Measurements from ENCODE around the gene LRBA. TPM values are rescaled to one million over a fixed set of nuclear protein-coding genes. Genes with fewer than 3 reads are reported as not detected.

The LRBA gene
- total and polyA plus RNA-seq, 8 donors, result 7.3 to 156 (median 73.9) TPM

DNA sequence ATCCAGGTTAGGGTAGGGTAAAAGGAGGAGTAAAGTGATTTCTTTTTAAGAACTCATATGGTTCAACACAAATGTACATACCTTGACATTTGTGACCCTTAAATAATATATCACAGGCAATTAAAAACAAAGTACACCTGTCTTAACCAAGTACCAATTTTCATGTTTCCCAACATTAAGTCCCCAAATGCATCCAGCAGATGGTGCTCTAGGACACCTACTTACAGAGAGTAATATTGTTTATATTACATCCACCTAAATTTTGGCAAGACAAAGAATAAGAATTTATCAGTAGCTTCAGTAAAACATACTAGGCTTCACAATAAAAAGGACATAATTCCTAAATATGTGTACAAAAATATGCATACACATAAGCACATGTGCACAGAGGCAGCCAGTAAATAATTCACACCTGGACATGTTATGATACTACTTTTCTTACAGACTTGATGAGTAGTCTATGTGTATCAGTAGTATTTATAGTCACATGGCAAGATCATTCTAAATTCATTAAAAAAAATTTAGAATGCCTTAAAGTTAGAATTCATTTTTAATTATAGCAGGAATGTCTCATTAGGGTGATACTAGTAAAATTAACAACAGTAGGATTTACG is 717.1 kb downstream of the LRBA start:
- Histone ChIP-seq H3K9me3 (no peaks in the 10 kb centered on the region), H3K36me3 (no peaks in the 10 kb centered on the region), H3K27ac (no peak overlapping the region), H3K4me3 (no peak overlapping the region), H3K27me3 (no peaks in the 10 kb centered on the region), H3K4me1 (no peaks in the 10 kb centered on the region)
- TF ChIP-seq, protein P1, sequence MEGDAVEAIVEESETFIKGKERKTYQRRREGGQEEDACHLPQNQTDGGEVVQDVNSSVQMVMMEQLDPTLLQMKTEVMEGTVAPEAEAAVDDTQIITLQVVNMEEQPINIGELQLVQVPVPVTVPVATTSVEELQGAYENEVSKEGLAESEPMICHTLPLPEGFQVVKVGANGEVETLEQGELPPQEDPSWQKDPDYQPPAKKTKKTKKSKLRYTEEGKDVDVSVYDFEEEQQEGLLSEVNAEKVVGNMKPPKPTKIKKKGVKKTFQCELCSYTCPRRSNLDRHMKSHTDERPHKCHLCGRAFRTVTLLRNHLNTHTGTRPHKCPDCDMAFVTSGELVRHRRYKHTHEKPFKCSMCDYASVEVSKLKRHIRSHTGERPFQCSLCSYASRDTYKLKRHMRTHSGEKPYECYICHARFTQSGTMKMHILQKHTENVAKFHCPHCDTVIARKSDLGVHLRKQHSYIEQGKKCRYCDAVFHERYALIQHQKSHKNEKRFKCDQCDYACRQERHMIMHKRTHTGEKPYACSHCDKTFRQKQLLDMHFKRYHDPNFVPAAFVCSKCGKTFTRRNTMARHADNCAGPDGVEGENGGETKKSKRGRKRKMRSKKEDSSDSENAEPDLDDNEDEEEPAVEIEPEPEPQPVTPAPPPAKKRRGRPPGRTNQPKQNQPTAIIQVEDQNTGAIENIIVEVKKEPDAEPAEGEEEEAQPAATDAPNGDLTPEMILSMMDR (IDR thresholded peaks at IDR 0.05), result peak in 4 of 7 experiments; percentile 21 to 51 (median 41)
- no peak for TF ChIP-seq EP300 (IDR thresholded peaks at IDR 0.05)
- 88 to 98% (median 93%) methylated on average over 1 of the region's 1 CpG for WGBS, 5 donors
- peak in 1 of 2 donors; percentile 75 for DNase-seq
- intact Hi-C loops (cut with DNase I; ENCODE audit: low total_unique reads), result no loop called here

GRCh38 chr4:150289881-150290280 is 725.2 kb downstream of the LRBA start:
- peak in 1 of 2 donors; percentile 16 for DNase-seq
- Histone ChIP-seq H3K4me3 (no peak overlapping the region), H3K9me3 (no peaks in the 10 kb centered on the region), H3K36me3 (peaks cover 0 to 10% (median 8%) of the 10 kb centered on the region in 4 donors), H3K27ac (no peak overlapping the region), H3K27me3 (no peaks in the 10 kb centered on the region), H3K4me1 (no peaks in the 10 kb centered on the region)
- intact Hi-C loops (cut with DNase I; ENCODE audit: low total_unique reads), result no loop called here
- WGBS, 5 donors, result 84 to 93% (median 85%) methylated on average over 3 of the region's 3 CpGs
- TF ChIP-seq, protein P1 (IDR thresholded peaks at IDR 0.05), result no peak
- no peak for TF ChIP-seq POLR2A (IDR thresholded peaks at IDR 0.05)
- TF ChIP-seq POLR2AphosphoS5 (IDR thresholded peaks at IDR 0.05), result no peak
- no peak for TF ChIP-seq EP300 (IDR thresholded peaks at IDR 0.05)

GRCh38 chr4:150289198-150289597 is 725.9 kb downstream of the LRBA start:
- TF ChIP-seq, protein P1 (IDR thresholded peaks at IDR 0.05), result no peak
- TF ChIP-seq POLR2A (IDR thresholded peaks at IDR 0.05), result no peak
- TF ChIP-seq POLR2AphosphoS5 (IDR thresholded peaks at IDR 0.05), result no peak
- no peak for TF ChIP-seq EP300 (IDR thresholded peaks at IDR 0.05)
- Histone ChIP-seq H3K27me3 (no peaks in the 10 kb centered on the region), H3K36me3 (peaks cover 0 to 11% (median 10%) of the 10 kb centered on the region in 4 donors), H3K4me3 (no peak overlapping the region), H3K9me3 (no peaks in the 10 kb centered on the region), H3K27ac (no peak overlapping the region), H3K4me1 (no peaks in the 10 kb centered on the region)
- DNase-seq, result no peak
- intact Hi-C loops (cut with DNase I; ENCODE audit: low total_unique reads), result no loop called here
- 71 to 78% (median 72%) methylated on average over 2 of the region's 2 CpGs for WGBS, 5 donors

GRCh38 chr4:150286656-150287055 is 728.4 kb downstream of the LRBA start:
- Histone ChIP-seq H3K27me3 (no peaks in the 10 kb centered on the region), H3K27ac (no peak overlapping the region), H3K36me3 (peaks cover 2 to 33% (median 25%) of the 10 kb centered on the region in 4 donors), H3K4me3 (no peak overlapping the region), H3K9me3 (no peaks in the 10 kb centered on the region), H3K4me1 (no peaks in the 10 kb centered on the region)
- TF ChIP-seq EP300 (IDR thresholded peaks at IDR 0.05), result no peak
- no peak for TF ChIP-seq POLR2AphosphoS5 (IDR thresholded peaks at IDR 0.05)
- TF ChIP-seq POLR2A (IDR thresholded peaks at IDR 0.05), result no peak
- TF ChIP-seq, protein P1 (IDR thresholded peaks at IDR 0.05), result no peak
- WGBS, 5 donors, result 72 to 89% (median 86%) methylated on average over 6 of the region's 6 CpGs
- intact Hi-C loops (cut with DNase I; ENCODE audit: low total_unique reads), result no loop called here
- DNase-seq, result no peak

Measured in stomach (tissue), 9 donors.